GM12874 (cell line): ENCODE data around the gene ZNF341.

ENCODE experiments used
- TF ChIP-seq, protein P1 (sequence below): IDR thresholded peaks from 2 replicates; pipeline ENCODE4 v1.5.1; 2011; ENCODE audit warnings: low read depth, mild to moderate bottlenecking, control low read depth, low read length, moderate library complexity; ENCODE audit not compliant: insufficient read depth

The ZNF341 gene

GRCh38 chr20:33827109-33827508, 95.3 kb downstream of the ZNF341 start:
- TF ChIP-seq, protein P1, sequence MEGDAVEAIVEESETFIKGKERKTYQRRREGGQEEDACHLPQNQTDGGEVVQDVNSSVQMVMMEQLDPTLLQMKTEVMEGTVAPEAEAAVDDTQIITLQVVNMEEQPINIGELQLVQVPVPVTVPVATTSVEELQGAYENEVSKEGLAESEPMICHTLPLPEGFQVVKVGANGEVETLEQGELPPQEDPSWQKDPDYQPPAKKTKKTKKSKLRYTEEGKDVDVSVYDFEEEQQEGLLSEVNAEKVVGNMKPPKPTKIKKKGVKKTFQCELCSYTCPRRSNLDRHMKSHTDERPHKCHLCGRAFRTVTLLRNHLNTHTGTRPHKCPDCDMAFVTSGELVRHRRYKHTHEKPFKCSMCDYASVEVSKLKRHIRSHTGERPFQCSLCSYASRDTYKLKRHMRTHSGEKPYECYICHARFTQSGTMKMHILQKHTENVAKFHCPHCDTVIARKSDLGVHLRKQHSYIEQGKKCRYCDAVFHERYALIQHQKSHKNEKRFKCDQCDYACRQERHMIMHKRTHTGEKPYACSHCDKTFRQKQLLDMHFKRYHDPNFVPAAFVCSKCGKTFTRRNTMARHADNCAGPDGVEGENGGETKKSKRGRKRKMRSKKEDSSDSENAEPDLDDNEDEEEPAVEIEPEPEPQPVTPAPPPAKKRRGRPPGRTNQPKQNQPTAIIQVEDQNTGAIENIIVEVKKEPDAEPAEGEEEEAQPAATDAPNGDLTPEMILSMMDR: no peak

DNA sequence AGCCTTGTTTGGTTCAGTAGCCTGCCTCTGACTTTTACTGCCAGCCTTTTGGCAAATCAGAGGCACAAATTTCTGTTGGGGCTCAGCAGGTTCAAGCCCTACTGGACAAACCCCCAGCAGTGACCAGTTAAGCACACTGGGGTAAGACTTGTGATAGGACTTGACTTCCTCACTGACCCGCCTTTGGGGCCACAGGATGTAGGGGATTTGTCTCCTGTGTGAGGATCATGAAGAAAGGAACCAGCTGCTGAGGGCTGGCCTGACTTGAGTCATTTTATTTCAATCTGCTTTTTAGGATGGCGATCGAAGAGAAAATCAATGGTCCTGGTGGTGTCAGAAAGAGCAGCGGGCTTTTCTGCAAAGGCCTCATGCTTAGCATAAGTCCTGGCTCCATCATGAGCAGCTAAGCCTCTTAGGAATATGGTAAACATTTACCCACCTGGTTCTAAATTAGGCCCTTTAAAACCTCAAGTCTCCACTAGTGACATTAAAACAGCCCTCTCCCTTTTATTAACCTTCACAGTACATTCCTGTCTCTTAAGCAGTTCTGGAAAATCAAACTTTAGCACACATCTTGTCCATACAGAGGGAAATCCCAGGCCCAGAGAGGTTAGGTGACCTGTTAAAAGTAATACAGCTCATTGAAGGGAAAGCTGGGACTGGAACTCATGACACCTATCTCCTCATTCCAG, 96.0 kb downstream of the ZNF341 start:
- TF ChIP-seq, protein P1: no peak

GRCh38 chr20:33828326-33828844, 96.6 kb downstream of the ZNF341 start:
- TF ChIP-seq, protein P1: no peak

GRCh38 chr20:33828967-33829560, 97.3 kb downstream of the ZNF341 start:
- TF ChIP-seq, protein P1: no peak

- TF ChIP-seq, protein P1: no peak
Observed at GRCh38 chr20:33829636-33830035, 97.8 kb downstream of the ZNF341 start.

- TF ChIP-seq, protein P1: no peak
Observed at GRCh38 chr20:33830371-33830770, 98.6 kb downstream of the ZNF341 start.

DNA sequence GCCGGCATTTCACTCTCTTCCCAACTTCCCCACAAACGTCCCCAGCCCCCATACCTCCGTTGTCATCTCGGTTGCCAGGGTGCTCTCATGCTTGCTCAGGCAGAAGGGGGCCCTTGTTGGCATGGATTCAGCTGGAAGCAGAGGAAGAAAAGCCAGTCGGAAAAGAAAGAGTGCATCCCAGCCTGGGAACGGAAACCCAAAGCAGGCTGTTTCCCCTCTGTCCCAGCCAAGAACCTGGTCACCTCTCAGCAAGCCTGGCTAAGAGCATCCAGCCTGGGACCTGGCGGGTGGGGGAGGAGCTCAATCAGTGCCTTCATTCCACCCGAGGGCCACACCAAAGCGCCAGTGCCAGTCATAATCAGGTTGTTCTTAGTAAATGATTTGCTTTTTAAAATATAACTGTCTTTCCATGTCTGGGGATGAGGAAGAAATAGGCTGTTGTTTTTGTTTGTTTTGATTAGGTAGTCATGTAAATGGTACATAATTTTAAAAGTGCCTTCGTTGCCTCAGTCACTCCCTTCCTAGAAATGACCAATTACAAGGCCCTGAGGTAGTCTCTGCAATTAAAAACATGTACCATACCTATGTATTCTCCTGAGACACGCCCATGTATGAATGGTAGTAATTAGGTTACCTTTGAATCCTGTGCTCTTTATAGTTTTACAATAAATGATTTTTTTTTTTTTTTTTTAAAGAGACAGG, 100.5 kb downstream of the ZNF341 start:
- TF ChIP-seq, protein P1: no peak
